ENCODE measurements around the gene PC.

Gene PC

DNA sequence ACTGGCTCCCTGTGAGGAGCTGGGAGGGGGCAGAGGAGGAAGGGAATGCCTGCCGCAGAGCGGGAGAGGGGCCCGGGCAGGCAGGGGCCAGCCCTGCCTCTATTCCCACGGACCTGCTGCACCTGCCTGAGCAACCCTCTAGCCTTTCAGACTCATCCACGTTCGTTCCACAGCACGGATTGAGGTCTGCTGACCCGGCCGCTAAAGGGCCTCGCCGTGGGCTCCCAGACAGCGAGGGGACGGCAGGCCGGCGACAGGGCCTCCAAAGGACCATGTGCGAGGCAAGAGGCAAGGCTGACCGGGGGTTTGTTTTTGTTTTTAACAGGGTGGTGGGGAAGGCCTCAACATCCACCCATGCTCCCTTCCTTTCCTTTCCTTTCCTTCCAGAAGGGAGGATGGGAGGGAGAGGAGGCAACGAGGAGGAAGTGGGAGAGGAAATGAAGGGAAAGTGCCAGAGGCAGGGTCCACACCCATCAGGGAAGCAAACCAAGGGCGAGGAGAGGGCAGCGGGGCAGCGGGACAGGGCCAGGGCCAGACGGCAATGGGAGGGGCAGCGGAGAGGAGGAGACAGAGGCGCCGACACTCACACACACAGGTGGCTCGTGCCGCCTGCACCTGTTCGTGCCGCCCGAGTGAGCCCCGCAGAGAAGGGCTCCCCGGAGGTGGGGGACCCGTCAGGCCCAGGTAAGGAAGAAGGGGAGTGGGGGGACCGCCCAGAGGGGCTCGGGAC is 93.8 kb downstream of the PC start:
- Histone ChIP-seq H3K27ac (ENCODE audit: low read depth, low read length) (no peak overlapping the region), H3K36me3 (ENCODE audit: control insufficient read depth, insufficient read depth, low read length) (peaks cover 4% of the 10 kb centered on the region), H3K9me3 (ENCODE audit: control insufficient read depth, insufficient read depth, low read depth, low read length) (no peaks in the 10 kb centered on the region), H3K4me3 (ENCODE audit: low read depth, low read length) (no peak overlapping the region), H3K27me3 (ENCODE audit: control insufficient read depth, insufficient read depth, low read length) (no peaks in the 10 kb centered on the region), H3K9ac (ENCODE audit: low read length) (no peak overlapping the region), H3K4me1 (ENCODE audit: control insufficient read depth, insufficient read depth, low read length) (peaks cover 4% of the 10 kb centered on the region)

GRCh38 chr11:66863428-66864125 is 94.6 kb downstream of the PC start:
- Histone ChIP-seq H3K4me3 (ENCODE audit: low read depth, low read length) (no peak overlapping the region), H3K27ac (ENCODE audit: low read depth, low read length) (no peak overlapping the region), H3K9ac (ENCODE audit: low read length) (no peak overlapping the region), H3K4me1 (ENCODE audit: control insufficient read depth, insufficient read depth, low read length) (no peaks in the 10 kb centered on the region), H3K36me3 (ENCODE audit: control insufficient read depth, insufficient read depth, low read length) (peaks cover 10% of the 10 kb centered on the region), H3K9me3 (ENCODE audit: control insufficient read depth, insufficient read depth, low read depth, low read length) (no peaks in the 10 kb centered on the region), H3K27me3 (ENCODE audit: control insufficient read depth, insufficient read depth, low read length) (no peaks in the 10 kb centered on the region)

DNA sequence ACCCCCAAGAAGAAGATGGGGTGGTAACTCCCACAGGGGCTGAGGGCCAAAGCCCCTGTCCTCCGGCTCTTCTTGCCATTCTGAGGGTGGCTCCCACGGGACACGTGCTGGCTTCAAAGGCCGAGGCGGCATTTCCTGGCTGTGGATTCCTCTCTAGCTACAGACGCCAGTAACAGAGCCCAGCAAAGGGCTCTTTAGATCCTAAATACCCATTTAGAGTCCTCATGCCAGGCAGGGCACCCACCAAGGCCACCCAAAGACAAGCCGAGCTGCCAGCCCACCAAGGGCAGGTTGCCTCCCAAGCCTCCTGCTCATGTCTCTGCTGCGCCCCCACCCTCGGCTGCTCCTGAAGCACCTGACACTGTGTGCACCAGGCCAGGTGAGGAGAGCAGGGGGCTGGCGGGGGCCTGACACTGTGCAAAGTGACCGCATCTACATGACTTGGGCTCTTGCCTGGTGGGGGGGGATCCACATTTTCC is 95.6 kb downstream of the PC start:
- Histone ChIP-seq H3K9ac (ENCODE audit: low read length) (no peak overlapping the region), H3K36me3 (ENCODE audit: control insufficient read depth, insufficient read depth, low read length) (peaks cover 10% of the 10 kb centered on the region), H3K4me1 (ENCODE audit: control insufficient read depth, insufficient read depth, low read length) (peaks cover 4% of the 10 kb centered on the region; the same call in 1 of the 2 replicates), H3K4me3 (ENCODE audit: low read depth, low read length) (no peak overlapping the region), H3K9me3 (ENCODE audit: control insufficient read depth, insufficient read depth, low read depth, low read length) (no peaks in the 10 kb centered on the region), H3K27me3 (ENCODE audit: control insufficient read depth, insufficient read depth, low read length) (no peaks in the 10 kb centered on the region), H3K27ac (ENCODE audit: low read depth, low read length) (no peak overlapping the region)

DNA sequence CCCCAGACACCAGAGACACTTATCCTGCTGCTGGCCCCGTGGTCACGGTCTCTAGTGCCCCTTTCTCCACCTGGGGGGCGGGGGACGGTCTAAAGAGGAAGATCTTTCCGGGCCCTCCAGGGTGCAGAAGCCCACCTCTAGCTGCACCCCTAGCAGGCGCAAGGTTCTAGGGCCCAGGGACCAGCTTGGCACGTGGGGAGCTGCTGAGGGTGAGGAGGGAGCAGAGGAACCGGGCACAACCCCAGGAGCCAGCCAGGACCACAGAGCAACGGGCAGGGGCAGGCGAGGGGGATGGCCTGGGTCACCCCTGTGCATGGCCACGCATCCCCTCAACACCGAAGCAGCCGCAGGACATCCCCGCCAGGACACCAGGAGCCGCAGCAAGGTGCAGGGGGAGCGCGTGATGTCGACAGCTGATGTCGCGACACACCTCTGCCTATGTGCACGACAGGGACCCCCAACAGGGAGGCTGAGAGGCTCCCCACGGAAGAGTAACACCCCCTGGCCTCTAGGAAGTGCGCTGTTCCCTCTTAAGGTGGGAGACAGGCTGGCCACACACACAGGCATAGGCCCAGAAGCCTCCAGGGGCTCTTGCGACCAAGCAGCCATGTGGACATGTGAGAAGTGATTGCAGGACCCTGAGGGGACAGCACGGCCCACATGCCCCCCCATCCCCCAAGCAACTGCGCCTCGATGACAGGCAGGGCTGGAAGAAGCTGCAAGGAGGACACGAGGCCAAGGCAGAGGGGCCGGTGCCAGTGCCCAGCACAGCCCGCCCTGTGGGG is 96.2 kb downstream of the PC start:
- Histone ChIP-seq H3K9me3 (ENCODE audit: control insufficient read depth, insufficient read depth, low read depth, low read length) (no peaks in the 10 kb centered on the region), H3K4me1 (ENCODE audit: control insufficient read depth, insufficient read depth, low read length) (peaks cover 6% of the 10 kb centered on the region; the same call in 1 of the 2 replicates), H3K27me3 (ENCODE audit: control insufficient read depth, insufficient read depth, low read length) (no peaks in the 10 kb centered on the region), H3K27ac (ENCODE audit: low read depth, low read length) (no peak overlapping the region), H3K36me3 (ENCODE audit: control insufficient read depth, insufficient read depth, low read length) (peaks cover 10% of the 10 kb centered on the region), H3K9ac (ENCODE audit: low read length) (no peak overlapping the region), H3K4me3 (ENCODE audit: low read depth, low read length) (no peak overlapping the region)

- H3K27ac ChIP-seq (ENCODE audit: low read depth, low read length): no peak overlapping the region
- H3K36me3 ChIP-seq (ENCODE audit: control insufficient read depth, insufficient read depth, low read length): peaks cover 10% of the 10 kb centered on the region
- no peaks in the 10 kb centered on the region for H3K27me3 ChIP-seq (ENCODE audit: control insufficient read depth, insufficient read depth, low read length)
- H3K9ac ChIP-seq (ENCODE audit: low read length): peak overlapping the region; percentile 7
- no peak overlapping the region for H3K4me3 ChIP-seq (ENCODE audit: low read depth, low read length)
- peaks cover 6% of the 10 kb centered on the region; the same call in 1 of the 2 replicates for H3K4me1 ChIP-seq (ENCODE audit: control insufficient read depth, insufficient read depth, low read length)
- H3K9me3 ChIP-seq (ENCODE audit: control insufficient read depth, insufficient read depth, low read depth, low read length): no peaks in the 10 kb centered on the region
Measured at GRCh38 chr11:66861038-66861773, 97.0 kb downstream of the PC start.

GRCh38 chr11:66860449-66860831 is 97.7 kb downstream of the PC start:
- Histone ChIP-seq H3K36me3 (ENCODE audit: control insufficient read depth, insufficient read depth, low read length) (peaks cover 10% of the 10 kb centered on the region), H3K4me3 (ENCODE audit: low read depth, low read length) (no peak overlapping the region), H3K9ac (ENCODE audit: low read length) (peak overlapping the region; percentile 7), H3K27ac (ENCODE audit: low read depth, low read length) (no peak overlapping the region), H3K4me1 (ENCODE audit: control insufficient read depth, insufficient read depth, low read length) (peaks cover 11% of the 10 kb centered on the region), H3K9me3 (ENCODE audit: control insufficient read depth, insufficient read depth, low read depth, low read length) (no peaks in the 10 kb centered on the region), H3K27me3 (ENCODE audit: control insufficient read depth, insufficient read depth, low read length) (no peaks in the 10 kb centered on the region)

DNA sequence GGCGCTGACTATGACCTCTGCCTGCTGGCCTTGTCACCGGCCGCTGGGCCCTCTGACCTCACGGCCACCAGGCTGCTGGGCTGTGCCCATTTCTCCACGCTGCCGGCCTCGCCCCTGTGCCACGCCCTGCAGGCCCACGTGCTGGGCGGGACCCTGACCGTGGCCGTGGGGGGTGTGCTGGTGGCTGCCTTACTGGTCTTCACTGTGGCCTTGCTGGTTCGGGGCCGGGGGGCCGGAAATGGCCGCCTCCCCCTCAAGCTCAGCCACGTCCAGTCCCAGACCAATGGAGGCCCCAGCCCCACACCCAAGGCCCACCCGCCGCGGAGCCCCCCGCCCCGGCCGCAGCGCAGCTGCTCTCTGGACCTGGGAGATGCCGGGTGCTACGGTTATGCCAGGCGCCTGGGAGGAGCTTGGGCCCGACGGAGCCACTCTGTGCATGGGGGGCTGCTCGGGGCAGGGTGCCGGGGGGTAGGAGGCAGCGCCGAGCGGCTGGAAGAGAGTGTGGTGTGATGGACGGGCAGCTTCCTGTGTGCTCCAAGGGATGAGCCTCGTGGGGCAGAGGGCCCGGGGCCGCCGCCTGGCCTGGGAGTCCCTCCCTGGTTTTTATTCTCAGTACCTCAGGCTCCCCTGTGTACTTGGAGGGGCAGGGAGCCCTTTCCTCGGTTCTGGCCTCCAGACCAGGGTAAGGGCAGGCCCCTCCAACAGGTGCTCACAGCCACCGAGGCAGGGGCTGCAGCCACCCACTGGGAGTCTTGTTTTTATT is 98.3 kb downstream of the PC start:
- Histone ChIP-seq H3K36me3 (ENCODE audit: control insufficient read depth, insufficient read depth, low read length) (peaks cover 10% of the 10 kb centered on the region), H3K27me3 (ENCODE audit: control insufficient read depth, insufficient read depth, low read length) (no peaks in the 10 kb centered on the region), H3K4me3 (ENCODE audit: low read depth, low read length) (no peak overlapping the region), H3K9me3 (ENCODE audit: control insufficient read depth, insufficient read depth, low read depth, low read length) (no peaks in the 10 kb centered on the region), H3K9ac (ENCODE audit: low read length) (no peak overlapping the region), H3K27ac (ENCODE audit: low read depth, low read length) (no peak overlapping the region), H3K4me1 (ENCODE audit: control insufficient read depth, insufficient read depth, low read length) (peaks cover 12% of the 10 kb centered on the region)

DNA sequence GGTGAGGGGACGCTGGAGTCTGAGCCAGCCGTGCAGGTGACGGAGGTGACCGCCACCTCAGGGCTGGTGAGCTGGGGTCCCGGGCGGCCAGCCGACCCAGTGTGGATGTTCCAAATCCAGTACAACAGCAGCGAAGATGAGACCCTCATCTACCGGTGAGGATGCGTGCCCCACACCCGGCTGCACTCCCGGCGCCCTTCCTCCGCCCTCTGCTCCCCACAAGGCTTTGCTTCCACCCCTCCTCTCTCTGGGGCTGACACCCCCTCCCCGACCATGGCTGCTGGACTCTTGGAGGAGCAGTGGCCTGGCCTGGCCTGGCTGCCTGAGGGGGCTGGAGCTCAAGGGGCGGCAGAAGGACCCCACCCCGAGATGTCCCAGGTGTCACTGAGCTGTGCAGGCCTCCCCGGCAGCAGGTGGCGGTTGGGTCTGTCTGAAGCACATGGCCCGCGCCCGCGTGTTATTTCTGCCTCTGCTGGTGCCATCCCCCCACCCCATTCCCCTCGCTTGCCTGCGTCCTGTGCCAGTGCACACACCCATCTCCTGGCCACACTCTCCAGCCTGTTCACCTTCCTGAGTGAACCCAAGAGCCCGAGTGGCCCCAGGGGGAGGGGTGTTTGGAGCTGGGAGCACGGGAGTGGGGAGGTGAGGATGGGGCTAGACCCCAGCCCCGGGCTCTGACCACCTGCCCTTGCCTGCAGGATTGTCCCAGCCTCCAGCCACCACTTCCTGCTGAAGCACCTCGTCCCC is 99.1 kb downstream of the PC start:
- peaks cover 12% of the 10 kb centered on the region for H3K4me1 ChIP-seq (ENCODE audit: control insufficient read depth, insufficient read depth, low read length)
- peaks cover 10% of the 10 kb centered on the region for H3K36me3 ChIP-seq (ENCODE audit: control insufficient read depth, insufficient read depth, low read length)
- no peaks in the 10 kb centered on the region for H3K27me3 ChIP-seq (ENCODE audit: control insufficient read depth, insufficient read depth, low read length)
- H3K9ac ChIP-seq (ENCODE audit: low read length): no peak overlapping the region
- no peak overlapping the region for H3K27ac ChIP-seq (ENCODE audit: low read depth, low read length)
- H3K9me3 ChIP-seq (ENCODE audit: control insufficient read depth, insufficient read depth, low read depth, low read length): no peaks in the 10 kb centered on the region
- H3K4me3 ChIP-seq (ENCODE audit: low read depth, low read length): no peak overlapping the region

- Histone ChIP-seq H3K9me3 (ENCODE audit: control insufficient read depth, insufficient read depth, low read depth, low read length) (no peaks in the 10 kb centered on the region), H3K27me3 (ENCODE audit: control insufficient read depth, insufficient read depth, low read length) (no peaks in the 10 kb centered on the region), H3K36me3 (ENCODE audit: control insufficient read depth, insufficient read depth, low read length) (peaks cover 10% of the 10 kb centered on the region), H3K27ac (ENCODE audit: low read depth, low read length) (no peak overlapping the region), H3K4me1 (ENCODE audit: control insufficient read depth, insufficient read depth, low read length) (peaks cover 12% of the 10 kb centered on the region), H3K4me3 (ENCODE audit: low read depth, low read length) (no peak overlapping the region), H3K9ac (ENCODE audit: low read length) (no peak overlapping the region)
Measured at GRCh38 chr11:66858186-66858938, 99.8 kb downstream of the PC start.

All from HUES6 (cell line).